Cardiac muscle cell (in vitro differentiated cells and primary cell): ENCODE measurements around the gene FRMD5. TPM values are rescaled to one million over a fixed set of nuclear protein-coding genes. Genes with fewer than 3 reads are reported as not detected.
A peak's percentile ranks its signal among the peaks of the same experiment; 100 is the strongest.

Experiments used
- DNase-seq, 2 donors: peaks; one replicate each; pipeline versions ENCODE4 v3.0.0 to v3.0.0-alpha.2; 2010 to 2017; ENCODE audit warnings: low read depth in 1 of 2, low spot score in 1 of 2
- H3K27ac ChIP-seq: fragments of 200-600 bp; sonication (generic); 2 replicates; pipeline ENCODE4 v1.5.1; 2016
- H3K27me3 ChIP-seq: fragments of 200-600 bp; sonication (generic); 2 replicates; pipeline ENCODE4 v1.6.0; 2016; ENCODE audit warnings: control low read depth
- H3K36me3 ChIP-seq: fragments of 200-600 bp; sonication (generic); 2 replicates; pipeline ENCODE4 v1.5.1; 2016; ENCODE audit warnings: control low read depth
- H3K4me1 ChIP-seq: fragments of 200-600 bp; sonication (generic); 2 replicates; pipeline ENCODE4 v1.8.1; 2017; ENCODE audit warnings: low read depth, mild to moderate bottlenecking, mixed run types
- H3K4me3 ChIP-seq: fragments of 200-600 bp; sonication (generic); 2 replicates; pipeline ENCODE4 v1.5.1; 2016; ENCODE audit warnings: mild to moderate bottlenecking
- H3K9me3 ChIP-seq: fragments of 200-600 bp; sonication (generic); 2 replicates; pipeline ENCODE4 v1.5.1; 2017; ENCODE audit warnings: low read depth, mild to moderate bottlenecking, control low read depth
- polyA plus RNA-seq: library from polyadenylated mRNA; unstranded; fragments of >200 nt; fragmentation: Nextera tagmentation; extraction: Ambion mirVana; gene quantifications from 2 replicates; pipeline ENCODE4 v1.2.1, GENCODE V29; 2016
- total RNA-seq: library from RNA; depleted of rRNA; stranded (reverse); fragments of >200 nt; gene quantifications from 2 replicates; pipeline ENCODE4 v1.2.3, GENCODE V29; 2016
- TF ChIP-seq, protein P1 (sequence below): IDR thresholded peaks from 2 replicates; pipeline ENCODE4 v1.5.1; 2012; ENCODE audit warnings: low read depth, mild to moderate bottlenecking, low read length

Gene FRMD5
- total and polyA plus RNA-seq, 2 experiments from 2014 or later: 26.8 to 59.7 TPM

GRCh38 chr15:44132057-44132456, 63.0 kb downstream of the FRMD5 start:
- Histone ChIP-seq H3K4me3 (no peak overlapping the region), H3K27me3 (no peaks in the 10 kb centered on the region), H3K9me3 (no peaks in the 10 kb centered on the region), H3K27ac (no peak overlapping the region), H3K36me3 (no peaks in the 10 kb centered on the region), H3K4me1 (no peaks in the 10 kb centered on the region)
- TF ChIP-seq, protein P1, sequence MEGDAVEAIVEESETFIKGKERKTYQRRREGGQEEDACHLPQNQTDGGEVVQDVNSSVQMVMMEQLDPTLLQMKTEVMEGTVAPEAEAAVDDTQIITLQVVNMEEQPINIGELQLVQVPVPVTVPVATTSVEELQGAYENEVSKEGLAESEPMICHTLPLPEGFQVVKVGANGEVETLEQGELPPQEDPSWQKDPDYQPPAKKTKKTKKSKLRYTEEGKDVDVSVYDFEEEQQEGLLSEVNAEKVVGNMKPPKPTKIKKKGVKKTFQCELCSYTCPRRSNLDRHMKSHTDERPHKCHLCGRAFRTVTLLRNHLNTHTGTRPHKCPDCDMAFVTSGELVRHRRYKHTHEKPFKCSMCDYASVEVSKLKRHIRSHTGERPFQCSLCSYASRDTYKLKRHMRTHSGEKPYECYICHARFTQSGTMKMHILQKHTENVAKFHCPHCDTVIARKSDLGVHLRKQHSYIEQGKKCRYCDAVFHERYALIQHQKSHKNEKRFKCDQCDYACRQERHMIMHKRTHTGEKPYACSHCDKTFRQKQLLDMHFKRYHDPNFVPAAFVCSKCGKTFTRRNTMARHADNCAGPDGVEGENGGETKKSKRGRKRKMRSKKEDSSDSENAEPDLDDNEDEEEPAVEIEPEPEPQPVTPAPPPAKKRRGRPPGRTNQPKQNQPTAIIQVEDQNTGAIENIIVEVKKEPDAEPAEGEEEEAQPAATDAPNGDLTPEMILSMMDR: no peak
- no peak for DNase-seq

GRCh38 chr15:44130778-44131177, 64.3 kb downstream of the FRMD5 start:
- H3K9me3 ChIP-seq: no peaks in the 10 kb centered on the region
- no peaks in the 10 kb centered on the region for H3K36me3 ChIP-seq
- no peaks in the 10 kb centered on the region for H3K4me1 ChIP-seq
- TF ChIP-seq, protein P1: no peak
- DNase-seq: peak in 1 of 2 donors; percentile 6
- H3K27me3 ChIP-seq: no peaks in the 10 kb centered on the region
- H3K27ac ChIP-seq: no peak overlapping the region
- no peak overlapping the region for H3K4me3 ChIP-seq

DNA sequence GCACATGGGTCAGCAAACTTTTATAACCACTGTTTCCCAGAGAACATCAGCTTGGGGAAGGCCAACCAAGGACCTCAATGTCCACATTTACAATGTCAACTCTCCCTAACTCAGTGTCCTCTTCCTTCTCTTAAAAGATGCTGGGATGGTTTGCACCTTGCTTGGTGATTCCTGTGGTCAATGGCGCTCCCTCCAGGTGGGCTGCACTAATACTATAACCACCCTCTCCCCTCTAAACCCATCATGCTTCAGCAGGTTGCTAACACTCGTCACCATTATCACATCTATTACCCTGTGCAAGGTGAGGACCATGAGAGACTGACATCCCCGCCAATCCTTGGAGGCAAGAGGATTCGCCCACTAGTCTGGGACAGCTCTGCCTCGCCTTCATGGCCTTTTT, 65.2 kb downstream of the FRMD5 start:
- TF ChIP-seq, protein P1: no peak
- DNase-seq: no peak
- no peaks in the 10 kb centered on the region for H3K27me3 ChIP-seq
- H3K4me1 ChIP-seq: no peaks in the 10 kb centered on the region
- no peak overlapping the region for H3K4me3 ChIP-seq
- H3K36me3 ChIP-seq: no peaks in the 10 kb centered on the region
- no peak overlapping the region for H3K27ac ChIP-seq
- H3K9me3 ChIP-seq: no peaks in the 10 kb centered on the region

- H3K27me3 ChIP-seq: no peaks in the 10 kb centered on the region
- no peaks in the 10 kb centered on the region for H3K36me3 ChIP-seq
- TF ChIP-seq, protein P1: no peak
- no peaks in the 10 kb centered on the region for H3K4me1 ChIP-seq
- no peak overlapping the region for H3K4me3 ChIP-seq
- no peak for DNase-seq
- no peak overlapping the region for H3K27ac ChIP-seq
- H3K9me3 ChIP-seq: no peaks in the 10 kb centered on the region
Observed at GRCh38 chr15:44128443-44128842, 66.6 kb downstream of the FRMD5 start.

DNA sequence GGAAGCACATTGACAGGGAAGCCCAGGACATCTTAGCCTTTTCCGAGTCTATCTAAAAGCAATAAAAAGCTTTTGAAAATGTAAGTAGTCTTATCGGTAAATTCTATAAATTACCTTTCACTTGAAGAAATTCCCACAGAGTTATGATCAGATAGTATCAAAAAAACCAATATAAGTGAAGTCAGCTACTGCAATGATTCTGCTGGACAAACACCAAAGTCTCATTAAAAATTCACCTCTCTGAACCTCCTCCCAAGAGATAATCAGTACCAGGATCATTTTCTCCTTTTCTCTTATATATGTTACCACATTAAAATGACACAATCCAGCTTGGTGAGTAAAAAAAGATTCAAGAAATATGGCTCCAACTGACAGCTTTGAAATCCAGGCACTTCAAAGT, 69.2 kb downstream of the FRMD5 start:
- Histone ChIP-seq H3K9me3 (no peaks in the 10 kb centered on the region), H3K27me3 (no peaks in the 10 kb centered on the region), H3K27ac (no peak overlapping the region), H3K36me3 (no peaks in the 10 kb centered on the region), H3K4me1 (no peaks in the 10 kb centered on the region), H3K4me3 (no peak overlapping the region)
- TF ChIP-seq, protein P1: no peak
- DNase-seq: no peak
